LNCAP (cell line): ENCODE results near the gene LCE3C.

Experiments
- CTCF ChIP-seq: fragments of 450-650 bp; IDR thresholded peaks from 2 replicates; pipeline ENCODE4 v1.5.1; 2017; ENCODE audit warnings: mild to moderate bottlenecking

Gene LCE3C

GRCh38 chr1:152599934-152600333, at the start of gene LCE3C:
TSS of gene LCE3C (plus strand) at chr1:152600234. CDS start at chr1:152600732, 498 bp downstream.
- TF ChIP-seq CTCF = no peak

GRCh38 chr1:152565115-152565514, 34.9 kb upstream of the LCE3C start:
- TF ChIP-seq CTCF = no peak

- no peak for TF ChIP-seq CTCF
Observed at GRCh38 chr1:152565535-152566215, 34.4 kb upstream of the LCE3C start.

- TF ChIP-seq CTCF = no peak
Observed at GRCh38 chr1:152566681-152567080, 33.4 kb upstream of the LCE3C start, which contains the start of gene LCE3E. TSS of gene LCE3E (minus strand) at chr1:152566780. CDS start at chr1:152566208, 572 bp downstream.

GRCh38 chr1:152577168-152577567, 22.9 kb upstream of the LCE3C start:
- TF ChIP-seq CTCF = no peak

- no peak for TF ChIP-seq CTCF
Observed at GRCh38 chr1:152580433-152580832, 19.6 kb upstream of the LCE3C start, which contains the start of gene LCE3D. TSS of gene LCE3D (minus strand) at chr1:152580516. CDS start at chr1:152579936, 580 bp downstream.

GRCh38 chr1:152582647-152583046, 17.4 kb upstream of the LCE3C start:
- no peak for TF ChIP-seq CTCF

- peak; percentile 32; the same call in 1 of the 2 replicates for TF ChIP-seq CTCF
Observed at GRCh38 chr1:152585586-152585985, 14.4 kb upstream of the LCE3C start.
